Peyer's patch (tissue), 4 donors: ENCODE data around the gene DOCK2.

Source experiments
- POLR2A ChIP-seq, 2 donors: fragments of 450-650 bp; IDR thresholded peaks; one replicate each; pipeline ENCODE4 v1.5.1; 2017; ENCODE audit warnings: antibody characterized with exemption in 2 of 2, mild to moderate bottlenecking in 2 of 2, moderate library complexity in 2 of 2
- TF ChIP-seq, protein P1 (sequence below), 6 experiments: fragments of 450-650 bp in 4 of 6; fragments of 200-600 bp in 2 of 6; sonication (generic) in 1 of 6; IDR thresholded peaks; one replicate each; pipeline ENCODE4 v1.5.1; 2017 to 2019; ENCODE audit warnings: antibody characterized with exemption in 6 of 6, mild to moderate bottlenecking in 3 of 6, moderate library complexity in 1 of 6

- TF ChIP-seq, protein P1, sequence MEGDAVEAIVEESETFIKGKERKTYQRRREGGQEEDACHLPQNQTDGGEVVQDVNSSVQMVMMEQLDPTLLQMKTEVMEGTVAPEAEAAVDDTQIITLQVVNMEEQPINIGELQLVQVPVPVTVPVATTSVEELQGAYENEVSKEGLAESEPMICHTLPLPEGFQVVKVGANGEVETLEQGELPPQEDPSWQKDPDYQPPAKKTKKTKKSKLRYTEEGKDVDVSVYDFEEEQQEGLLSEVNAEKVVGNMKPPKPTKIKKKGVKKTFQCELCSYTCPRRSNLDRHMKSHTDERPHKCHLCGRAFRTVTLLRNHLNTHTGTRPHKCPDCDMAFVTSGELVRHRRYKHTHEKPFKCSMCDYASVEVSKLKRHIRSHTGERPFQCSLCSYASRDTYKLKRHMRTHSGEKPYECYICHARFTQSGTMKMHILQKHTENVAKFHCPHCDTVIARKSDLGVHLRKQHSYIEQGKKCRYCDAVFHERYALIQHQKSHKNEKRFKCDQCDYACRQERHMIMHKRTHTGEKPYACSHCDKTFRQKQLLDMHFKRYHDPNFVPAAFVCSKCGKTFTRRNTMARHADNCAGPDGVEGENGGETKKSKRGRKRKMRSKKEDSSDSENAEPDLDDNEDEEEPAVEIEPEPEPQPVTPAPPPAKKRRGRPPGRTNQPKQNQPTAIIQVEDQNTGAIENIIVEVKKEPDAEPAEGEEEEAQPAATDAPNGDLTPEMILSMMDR (IDR thresholded peaks at IDR 0.05), result no peak
- no peak for TF ChIP-seq POLR2A (IDR thresholded peaks at IDR 0.05)
These were observed 219.5 kb downstream of the DOCK2 start for GRCh38 chr5:169856571-169856970.
